Loucy (cell line): ENCODE results near the gene CCDC167.

Source experiments
- H2AFZ ChIP-seq: fragments of 200-600 bp; sonication (generic); 2 replicates; pipeline ENCODE4 v1.6.0; 2016; ENCODE audit warnings: antibody characterized with exemption, mild to moderate bottlenecking, low read length, moderate library complexity
- H3F3A ChIP-seq: fragments of 200-600 bp; 2 replicates; pipeline ENCODE4 v1.6.0; 2016; ENCODE audit warnings: antibody characterized with exemption, low read depth, mild to moderate bottlenecking
- H3K27me3 ChIP-seq: fragments of 200-600 bp; sonication (generic); 2 replicates; pipeline ENCODE4 v1.6.1; 2014; ENCODE audit warnings: low read length, mild to moderate bottlenecking; ENCODE audit not compliant: insufficient read depth, poor library complexity, severe bottlenecking
- H3K36me3 ChIP-seq: fragments of 200-600 bp; sonication (generic); 2 replicates; pipeline ENCODE4 v1.6.1; 2016; ENCODE audit warnings: low read length; ENCODE audit not compliant: insufficient read depth
- H3K4me1 ChIP-seq: fragments of 200-600 bp; sonication (generic); 2 replicates; pipeline ENCODE4 v1.5.1; 2014; ENCODE audit warnings: low read length, mild to moderate bottlenecking; ENCODE audit not compliant: insufficient read depth, poor library complexity, severe bottlenecking
- H3K4me2 ChIP-seq: fragments of 200-600 bp; sonication (generic); 2 replicates; pipeline ENCODE4 v1.6.0; 2014; ENCODE audit warnings: antibody characterized with exemption, low read length, low read depth, mild to moderate bottlenecking; ENCODE audit not compliant: poor library complexity, severe bottlenecking
- H3K4me3 ChIP-seq: fragments of 200-600 bp; sonication (generic); 2 replicates; pipeline ENCODE4 v1.5.1; 2014; ENCODE audit warnings: low read length, mild to moderate bottlenecking, mixed read lengths; ENCODE audit not compliant: poor library complexity, severe bottlenecking
- H3K79me2 ChIP-seq: fragments of 200-600 bp; sonication (generic); 2 replicates; pipeline ENCODE4 v1.6.1; 2014; ENCODE audit warnings: low read length; ENCODE audit not compliant: insufficient read depth
- H3K9ac ChIP-seq: fragments of 200-600 bp; sonication (generic); 2 replicates; pipeline ENCODE4 v1.6.0; 2014; ENCODE audit warnings: mild to moderate bottlenecking, low read depth, low read length, moderate library complexity; ENCODE audit not compliant: poor library complexity, severe bottlenecking
- H3K9me2 ChIP-seq: fragments of 200-600 bp; sonication (generic); replicated peaks from 2 replicates; pipeline ENCODE4 v1.6.1; 2016; ENCODE audit warnings: low read depth, low read length, mixed read lengths
- H3K9me3 ChIP-seq: fragments of 200-600 bp; sonication (generic); 2 replicates; pipeline ENCODE4 v1.6.1; 2014; ENCODE audit warnings: mild to moderate bottlenecking, antibody characterized with exemption, low read length, low read depth; ENCODE audit not compliant: insufficient read depth
- H4K20me1 ChIP-seq: fragments of 200-600 bp; sonication (generic); 2 replicates; pipeline ENCODE4 v1.6.0; 2014; ENCODE audit warnings: antibody characterized with exemption, low read length, mild to moderate bottlenecking; ENCODE audit not compliant: insufficient read depth, poor library complexity, severe bottlenecking
- EZH2phosphoT487 ChIP-seq: fragments of 200-600 bp; IDR thresholded peaks from 2 replicates; pipeline ENCODE4 v1.6.1; 2018; ENCODE audit warnings: antibody characterized with exemption, mild to moderate bottlenecking, moderate library complexity, borderline replicate concordance
- TF ChIP-seq, protein P1 (sequence below): fragments of 200-600 bp; sonication (generic); conservative IDR thresholded peaks from 2 replicates; pipeline ENCODE4 v1.5.1; 2014; ENCODE audit warnings: mild to moderate bottlenecking, antibody characterized with exemption, low read length

The CCDC167 gene

DNA sequence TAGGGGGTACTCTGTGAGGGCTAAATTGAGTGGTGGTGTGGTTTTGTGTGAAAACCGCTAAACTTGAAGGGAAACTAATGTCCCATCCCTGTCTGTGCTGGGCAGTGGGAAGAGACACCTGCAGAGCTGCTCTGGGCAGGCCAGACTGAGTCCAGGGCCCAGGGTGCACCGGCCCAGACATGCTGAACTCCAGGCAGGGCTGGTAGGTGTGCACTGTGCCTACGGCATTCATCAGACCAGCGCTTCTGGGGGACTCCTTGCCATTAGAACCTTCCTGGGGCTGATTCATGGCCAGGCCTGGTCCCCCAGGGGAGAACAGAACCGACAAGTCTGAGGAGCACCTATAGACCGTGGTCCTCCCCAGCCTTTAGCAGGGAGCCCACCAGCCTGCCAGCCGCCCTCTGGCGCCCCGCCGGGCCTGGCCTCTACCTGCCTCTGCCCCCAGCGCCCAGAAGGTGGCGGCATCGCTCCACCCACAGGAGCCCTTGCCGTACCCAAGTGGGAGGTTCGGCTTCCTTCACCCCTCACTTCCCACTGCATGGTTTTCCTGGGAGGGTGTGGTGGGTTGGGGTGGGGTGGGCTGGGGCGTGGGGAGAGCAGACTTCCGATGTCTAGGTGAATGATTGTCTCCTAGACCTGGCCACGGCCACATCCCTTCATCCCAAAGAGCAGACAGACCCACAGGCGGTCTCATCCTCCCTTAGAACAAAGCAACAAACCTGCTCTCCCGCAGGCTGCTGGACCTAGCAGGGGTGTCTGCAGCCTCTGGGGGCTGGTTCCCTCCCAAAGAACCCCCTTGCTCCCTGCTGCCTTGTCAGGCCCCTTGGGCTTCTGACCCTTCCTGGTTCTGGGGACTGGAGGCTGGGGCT, 15.5 kb downstream of the CCDC167 start:
- no peak overlapping the region for H2AFZ ChIP-seq
- H3K4me2 ChIP-seq, result no peak overlapping the region
- no peaks in the 10 kb centered on the region for H3K27me3 ChIP-seq
- no peaks in the 10 kb centered on the region for H3K4me1 ChIP-seq
- H3K9me3 ChIP-seq, result no peaks in the 10 kb centered on the region
- TF ChIP-seq EZH2phosphoT487, result no peak
- TF ChIP-seq, protein P1, sequence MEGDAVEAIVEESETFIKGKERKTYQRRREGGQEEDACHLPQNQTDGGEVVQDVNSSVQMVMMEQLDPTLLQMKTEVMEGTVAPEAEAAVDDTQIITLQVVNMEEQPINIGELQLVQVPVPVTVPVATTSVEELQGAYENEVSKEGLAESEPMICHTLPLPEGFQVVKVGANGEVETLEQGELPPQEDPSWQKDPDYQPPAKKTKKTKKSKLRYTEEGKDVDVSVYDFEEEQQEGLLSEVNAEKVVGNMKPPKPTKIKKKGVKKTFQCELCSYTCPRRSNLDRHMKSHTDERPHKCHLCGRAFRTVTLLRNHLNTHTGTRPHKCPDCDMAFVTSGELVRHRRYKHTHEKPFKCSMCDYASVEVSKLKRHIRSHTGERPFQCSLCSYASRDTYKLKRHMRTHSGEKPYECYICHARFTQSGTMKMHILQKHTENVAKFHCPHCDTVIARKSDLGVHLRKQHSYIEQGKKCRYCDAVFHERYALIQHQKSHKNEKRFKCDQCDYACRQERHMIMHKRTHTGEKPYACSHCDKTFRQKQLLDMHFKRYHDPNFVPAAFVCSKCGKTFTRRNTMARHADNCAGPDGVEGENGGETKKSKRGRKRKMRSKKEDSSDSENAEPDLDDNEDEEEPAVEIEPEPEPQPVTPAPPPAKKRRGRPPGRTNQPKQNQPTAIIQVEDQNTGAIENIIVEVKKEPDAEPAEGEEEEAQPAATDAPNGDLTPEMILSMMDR, result peak; percentile 78
- no peaks in the 10 kb centered on the region for H3F3A ChIP-seq
- H3K79me2 ChIP-seq, result no peaks in the 10 kb centered on the region
- no peak overlapping the region for H3K9ac ChIP-seq
- no peak overlapping the region for H3K4me3 ChIP-seq
- no peaks in the 10 kb centered on the region for H3K9me2 ChIP-seq
- peaks cover 4% of the 10 kb centered on the region for H4K20me1 ChIP-seq
- peaks cover 51% of the 10 kb centered on the region; the same call in 1 of the 2 replicates for H3K36me3 ChIP-seq

DNA sequence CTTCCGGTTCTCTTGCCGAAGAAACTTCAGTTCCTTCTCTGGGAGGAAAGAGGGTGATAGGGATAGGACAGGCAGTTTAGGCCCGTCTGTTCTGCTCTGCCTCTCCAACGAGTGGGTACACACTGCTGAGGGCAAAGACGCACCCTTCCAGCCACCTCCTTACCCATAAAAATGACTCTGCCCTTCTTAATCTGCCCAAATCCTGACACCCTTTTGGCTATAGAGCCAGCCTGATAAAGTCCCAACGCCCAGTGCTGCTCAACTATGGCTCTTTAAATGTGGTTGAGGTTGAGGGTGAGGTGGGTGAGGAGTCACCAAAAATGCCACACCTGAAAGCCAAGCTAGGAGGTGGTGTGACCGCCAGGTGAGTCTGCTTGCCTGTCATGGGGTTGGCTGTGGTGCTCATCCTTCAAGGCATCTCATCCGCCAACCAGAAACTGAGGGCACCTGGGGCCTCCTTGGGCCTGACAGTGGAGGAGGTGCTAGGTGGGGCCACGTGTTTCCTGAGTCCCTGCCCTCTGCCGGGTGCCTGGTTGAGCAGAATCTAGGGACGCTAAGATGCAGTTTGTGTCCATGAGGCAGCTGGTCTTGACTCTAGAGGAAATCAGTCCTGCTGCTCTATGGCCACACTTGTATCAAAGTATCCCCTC, 16.3 kb downstream of the CCDC167 start:
- Histone ChIP-seq H3K79me2 (no peaks in the 10 kb centered on the region), H3F3A (no peaks in the 10 kb centered on the region), H3K36me3 (peaks cover 58% of the 10 kb centered on the region; the same call in 1 of the 2 replicates), H3K4me3 (no peak overlapping the region), H3K27me3 (no peaks in the 10 kb centered on the region), H3K4me2 (no peak overlapping the region), H2AFZ (no peak overlapping the region), H3K4me1 (no peaks in the 10 kb centered on the region), H4K20me1 (peaks cover 4% of the 10 kb centered on the region), H3K9ac (no peak overlapping the region), H3K9me3 (no peaks in the 10 kb centered on the region), H3K9me2 (no peaks in the 10 kb centered on the region)
- TF ChIP-seq, protein P1, result no peak
- TF ChIP-seq EZH2phosphoT487, result no peak

DNA sequence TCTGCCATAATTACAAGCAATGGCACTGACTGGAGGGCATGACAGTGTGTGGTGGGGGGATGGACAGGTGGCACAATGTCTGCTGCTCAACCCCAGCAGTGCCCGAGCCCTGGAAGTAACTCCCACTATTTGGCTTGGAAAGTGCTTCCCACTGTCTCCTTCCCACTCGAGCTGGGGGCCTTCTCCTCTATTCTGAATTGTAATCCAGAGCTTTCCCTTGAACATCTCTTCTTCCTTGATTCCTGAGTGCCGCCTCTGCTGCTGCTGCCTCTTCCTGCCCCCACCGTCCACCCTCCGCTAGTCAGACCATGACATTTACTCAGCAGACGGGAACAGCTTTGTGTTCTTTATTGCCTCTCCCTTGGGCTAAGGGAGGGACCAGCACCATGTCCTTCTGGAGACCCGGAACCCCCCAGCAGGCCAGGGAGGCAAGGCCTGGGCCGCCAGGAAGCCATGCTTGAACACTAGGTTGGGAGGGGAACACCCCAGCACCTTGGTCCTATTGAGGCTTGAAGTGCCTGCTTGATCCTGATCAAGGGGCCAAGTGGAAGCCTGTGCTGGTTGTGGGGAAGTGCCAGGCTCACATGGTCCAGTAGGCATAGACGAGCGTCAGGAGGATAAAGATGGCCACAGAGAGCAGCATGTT, 17.0 kb downstream of the CCDC167 start:
- Histone ChIP-seq H2AFZ (no peak overlapping the region), H3K9me3 (no peaks in the 10 kb centered on the region), H3K36me3 (peaks cover 65% of the 10 kb centered on the region; the same call in 1 of the 2 replicates), H3K4me3 (no peak overlapping the region), H3K4me2 (no peak overlapping the region), H3K4me1 (no peaks in the 10 kb centered on the region), H3K9me2 (no peaks in the 10 kb centered on the region), H3K79me2 (no peaks in the 10 kb centered on the region), H3K27me3 (no peaks in the 10 kb centered on the region), H4K20me1 (peaks cover 4% of the 10 kb centered on the region), H3K9ac (no peak overlapping the region), H3F3A (no peaks in the 10 kb centered on the region)
- no peak for TF ChIP-seq EZH2phosphoT487
- TF ChIP-seq, protein P1, result no peak
